SKM-1 (cell line): ENCODE data around the gene VMO1.

ENCODE experiments used
- DNase-seq: peaks from one replicate; lab custom pipeline; 2025; ENCODE audit not compliant: unreplicated experiment; lab: John Stamatoyannopoulos, UW

The VMO1 gene

DNA sequence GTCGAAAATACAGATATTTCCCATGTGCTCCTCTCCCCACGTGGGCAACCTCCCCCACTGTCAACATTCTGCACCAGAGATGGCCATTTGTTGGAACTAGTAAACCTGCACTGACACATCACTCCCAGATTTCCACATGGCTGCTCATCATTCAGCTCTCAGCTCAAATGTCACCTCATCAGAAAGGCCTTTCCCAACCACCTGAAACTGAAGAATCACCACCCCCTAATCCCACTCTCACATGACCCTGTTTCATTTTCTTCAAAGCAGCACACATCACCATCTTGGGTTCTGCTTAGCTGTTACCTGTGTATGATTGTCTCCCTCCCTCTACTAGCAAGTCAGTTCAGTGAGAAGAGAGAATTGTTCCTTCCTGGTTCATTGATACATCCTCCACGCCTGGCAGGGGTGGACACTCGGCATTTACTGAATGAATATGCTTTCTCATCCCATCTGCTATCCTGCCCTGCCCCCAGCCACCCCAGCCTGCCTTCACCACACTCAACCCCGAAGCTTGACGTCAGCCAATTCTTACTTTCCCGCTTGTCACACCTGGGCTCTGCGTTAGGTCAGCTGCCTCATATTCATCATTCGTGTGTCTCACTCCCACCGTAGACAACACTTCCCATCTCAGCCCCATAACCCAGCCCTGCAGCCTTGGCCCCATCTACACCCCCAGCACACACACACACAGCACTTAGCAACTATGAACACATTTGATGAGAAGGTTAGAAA lies 14.5 kb upstream of the VMO1 start:
- DNase-seq: no peak

DNA sequence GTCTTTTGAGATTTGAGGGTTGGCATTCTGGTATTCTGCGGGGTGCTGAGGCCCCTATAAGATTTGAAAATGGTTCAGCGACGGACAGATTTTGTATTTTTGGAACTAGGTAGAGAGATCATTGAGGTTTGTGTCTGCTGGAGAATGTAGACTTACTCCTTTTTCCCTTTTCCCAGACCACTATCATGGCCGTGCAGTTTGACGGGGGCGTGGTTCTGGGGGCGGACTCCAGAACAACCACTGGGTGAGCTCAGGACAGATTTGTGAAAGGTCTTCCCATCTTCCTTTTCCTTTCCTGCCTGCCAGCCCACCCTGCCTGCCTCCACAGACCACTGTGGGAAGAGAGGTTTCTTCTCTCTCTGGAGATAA lies 10.4 kb upstream of the VMO1 start:
- no peak for DNase-seq

GRCh38 chr17:4795168-4795567 lies 9.0 kb upstream of the VMO1 start:
- no peak for DNase-seq

DNA sequence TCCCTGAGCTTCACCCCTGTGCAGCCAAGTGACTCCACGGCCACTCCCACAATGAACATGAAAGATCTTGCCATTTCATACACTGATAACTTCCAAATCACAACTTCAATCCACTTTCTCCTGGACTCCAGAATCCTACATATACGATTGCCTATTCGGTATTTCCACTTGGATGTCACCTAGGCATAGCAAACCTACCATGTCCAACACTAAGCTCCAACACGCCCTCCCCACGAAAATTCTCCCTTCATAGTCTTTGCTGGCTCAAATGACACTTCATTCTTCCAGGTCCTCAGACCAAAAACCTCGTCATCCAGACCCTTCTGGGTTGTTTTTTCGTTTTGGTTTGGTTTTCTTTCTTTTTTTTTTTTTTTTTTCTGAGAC lies 4.5 kb upstream of the VMO1 start:
- no peak for DNase-seq

- DNase-seq: no peak
These were observed 4.0 kb upstream of the VMO1 start for GRCh38 chr17:4789951-4790704.

DNA sequence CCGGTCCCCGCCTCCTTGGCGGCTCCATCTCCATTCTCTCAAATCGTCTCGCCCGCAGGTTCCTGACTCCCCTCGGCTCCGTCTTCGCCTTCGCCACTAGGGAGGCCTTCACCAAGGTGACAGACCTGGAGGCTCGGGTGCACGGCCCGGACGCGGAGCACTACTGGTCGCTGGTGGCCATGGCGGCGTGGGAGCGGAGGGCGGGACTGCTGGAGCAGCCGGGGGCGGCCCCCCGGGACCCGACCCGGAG lies 3.5 kb upstream of the VMO1 start:
- no peak for DNase-seq

- no peak for DNase-seq
These were observed 2.9 kb upstream of the VMO1 start, which contains the start of gene GLTPD2 for GRCh38 chr17:4788807-4789700. Gene GLTPD2, plus strand, starts transcription at chr17:4788964. Its CDS starts 48 bp downstream, at chr17:4789012.

DNA sequence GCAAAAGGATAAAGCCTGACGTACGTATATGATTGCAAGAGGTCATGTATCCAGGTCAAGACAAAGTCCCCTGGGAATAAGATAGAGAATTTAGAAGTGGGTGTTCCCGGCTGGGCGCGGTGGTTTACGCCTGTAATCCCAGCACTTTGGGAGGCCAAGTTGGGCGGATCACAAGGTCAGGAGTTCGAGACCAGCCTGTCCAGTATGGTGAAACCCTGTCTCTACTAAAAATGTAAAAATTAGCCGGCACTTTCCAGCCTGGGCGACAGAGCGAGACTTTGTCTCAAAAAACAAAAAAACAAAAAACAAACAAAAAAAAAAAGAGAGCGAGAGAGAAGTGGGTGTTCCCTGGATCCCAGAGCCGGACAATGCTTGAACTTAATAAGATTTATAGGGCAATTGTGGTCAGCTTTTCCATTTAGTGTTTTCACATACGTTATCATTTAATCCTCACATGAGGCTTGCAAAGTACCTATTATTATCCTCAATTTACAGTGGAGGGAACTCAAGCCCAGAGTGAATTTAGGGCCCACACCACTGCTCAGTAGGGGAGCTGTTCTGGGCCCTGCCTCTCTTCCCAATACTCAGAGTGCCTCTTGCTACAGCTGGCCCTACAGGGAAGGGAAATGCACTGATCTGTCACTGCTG lies 2.1 kb upstream of the VMO1 start:
- DNase-seq: no peak

GRCh38 chr17:4786516-4786915 lies 352 bp upstream of the VMO1 start:
- no peak for DNase-seq

DNA sequence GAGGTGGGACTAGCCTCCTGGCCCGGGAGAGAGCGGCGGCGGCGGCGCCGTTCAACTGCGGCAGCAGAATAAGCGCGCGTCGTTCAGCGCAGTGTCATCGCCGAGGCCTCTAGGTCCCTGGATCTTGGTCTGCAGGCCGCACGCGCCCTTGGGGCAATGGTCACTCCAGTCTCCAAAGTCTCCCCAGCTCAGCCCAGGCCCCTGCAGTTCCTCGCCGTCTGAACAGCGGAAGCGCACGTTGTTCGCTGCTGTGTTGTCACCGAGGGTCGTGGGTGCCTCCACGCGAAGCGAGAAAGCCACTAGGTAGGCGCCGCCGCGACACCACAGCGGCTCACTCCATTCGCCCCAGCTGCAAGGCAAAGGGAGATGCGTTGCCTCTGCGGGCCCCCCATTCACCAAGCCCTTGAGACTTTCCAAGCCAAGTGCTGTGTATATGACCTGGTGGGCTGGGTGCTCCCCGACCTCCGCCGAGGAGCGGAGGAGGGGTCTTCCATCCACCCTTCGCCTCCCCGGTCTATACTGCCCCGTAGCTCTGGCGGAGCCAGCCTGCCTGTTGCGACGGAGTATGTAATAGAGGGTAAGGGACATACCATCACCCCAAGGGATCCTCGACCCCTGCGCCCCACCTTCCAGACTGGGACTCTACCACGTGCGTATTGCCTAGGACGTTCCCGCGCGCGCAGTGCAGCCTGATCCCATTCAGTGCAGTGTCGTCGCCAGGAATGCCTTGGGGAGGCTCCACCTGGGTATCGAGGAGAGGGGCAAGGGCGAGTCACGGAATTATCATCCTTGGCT lies 656 bp downstream of the VMO1 start:
- no peak for DNase-seq

DNA sequence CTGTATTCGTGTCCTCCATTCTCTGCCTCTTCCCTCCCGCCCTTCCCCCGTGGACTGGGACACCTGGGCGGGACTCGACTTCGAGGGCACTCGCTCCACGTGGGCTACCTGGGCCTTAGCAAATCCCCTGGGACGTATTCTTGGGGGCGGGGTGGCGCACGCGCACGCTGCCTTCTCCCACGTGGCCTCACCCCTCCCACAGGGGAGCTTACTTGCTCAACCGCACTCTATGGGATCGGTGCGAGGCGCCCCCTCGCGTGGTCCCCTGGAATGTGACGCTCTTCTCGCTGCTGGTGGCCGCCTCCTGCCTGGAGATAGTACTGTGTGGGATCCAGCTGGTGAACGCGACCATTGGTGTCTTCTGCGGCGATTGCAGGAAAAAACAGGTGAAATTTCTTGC lies 3.5 kb downstream of the VMO1 start:
- no peak for DNase-seq

GRCh38 chr17:4780325-4780955 lies 5.7 kb downstream of the VMO1 start:
- no peak for DNase-seq

GRCh38 chr17:4777969-4778760 lies 8.0 kb downstream of the VMO1 start:
- no peak for DNase-seq

- no peak for DNase-seq
These were observed 13.9 kb downstream of the VMO1 start for GRCh38 chr17:4772235-4772613.

DNA sequence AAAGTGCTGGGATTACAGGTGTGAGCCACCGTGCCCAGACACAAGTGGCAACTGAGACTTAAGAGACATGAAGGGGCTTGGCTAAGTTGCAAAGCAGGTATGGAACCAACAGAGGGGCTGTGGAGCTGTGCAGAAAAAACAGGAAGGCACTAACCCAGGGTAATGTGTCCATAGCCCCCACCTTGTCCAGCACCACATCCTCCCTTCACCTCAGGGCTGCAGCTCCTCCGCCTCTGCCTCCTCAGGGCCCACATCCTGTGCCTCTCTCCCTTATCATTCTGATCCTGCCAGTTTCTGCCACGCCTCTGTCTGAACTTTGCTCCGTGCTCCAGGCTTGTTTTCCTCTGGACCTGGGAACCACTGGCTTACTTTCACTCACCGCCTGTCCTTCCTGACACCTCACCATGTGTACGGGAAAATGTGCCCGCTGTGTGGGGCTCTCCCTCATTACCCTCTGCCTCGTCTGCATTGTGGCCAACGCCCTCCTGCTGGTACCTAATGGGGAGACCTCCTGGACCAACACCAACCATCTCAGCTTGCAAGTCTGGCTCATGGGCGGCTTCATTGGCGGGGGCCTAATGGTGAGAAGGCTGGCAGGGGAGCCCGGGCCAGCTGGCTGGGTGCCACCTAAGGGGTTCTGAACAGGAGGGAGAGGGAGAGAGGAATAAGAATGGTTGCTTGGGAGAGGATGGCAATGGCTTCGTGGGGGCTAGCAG lies 14.5 kb downstream of the VMO1 start, which contains the start of gene TM4SF5:
Gene TM4SF5, plus strand, starts transcription at position 368 of the 716 bp plus-strand sequence. Its CDS starts 37 bp downstream, at position 405.
- no peak for DNase-seq

DNA sequence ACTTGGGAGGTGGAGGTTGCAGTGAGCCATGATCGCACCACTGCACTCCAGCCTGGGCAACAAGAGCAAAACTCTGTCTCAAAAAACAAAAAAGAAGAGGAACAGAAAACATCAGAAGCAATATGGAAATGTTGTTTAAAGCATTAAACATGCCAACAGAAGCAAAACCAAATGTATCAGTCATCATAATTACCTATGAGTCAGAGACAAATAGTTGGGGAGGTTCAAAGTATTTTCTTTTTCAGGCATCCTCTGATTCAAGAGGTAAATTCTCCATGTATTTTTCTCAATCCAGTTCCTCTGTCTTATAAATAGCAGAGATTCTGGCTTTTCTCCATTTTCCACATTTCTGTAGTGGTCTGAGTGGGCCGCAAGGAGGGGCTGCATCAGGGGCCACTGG lies 16.5 kb downstream of the VMO1 start:
- no peak for DNase-seq

- no peak for DNase-seq
These were observed 17.9 kb downstream of the VMO1 start for GRCh38 chr17:4768298-4768697.

DNA sequence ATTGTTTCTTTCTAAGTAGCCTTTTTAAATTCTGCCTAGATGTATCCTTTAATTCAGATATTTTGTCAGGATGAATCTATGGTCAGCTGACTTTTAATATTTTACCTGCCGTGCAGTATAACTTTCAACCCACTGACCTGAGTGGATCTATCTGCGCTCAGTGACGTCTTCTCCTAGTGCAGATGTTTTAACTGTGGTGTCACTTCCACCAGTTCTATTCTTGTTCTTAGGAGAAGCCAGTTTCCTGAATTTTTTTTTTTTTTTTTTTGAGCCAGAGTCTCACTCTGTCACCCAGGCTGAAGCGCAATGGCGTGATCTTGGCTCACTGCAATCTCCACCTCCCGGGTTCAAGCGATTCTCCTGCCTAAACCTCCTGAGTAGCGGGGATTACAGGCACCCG lies 19.4 kb downstream of the VMO1 start:
- DNase-seq: no peak

DNA sequence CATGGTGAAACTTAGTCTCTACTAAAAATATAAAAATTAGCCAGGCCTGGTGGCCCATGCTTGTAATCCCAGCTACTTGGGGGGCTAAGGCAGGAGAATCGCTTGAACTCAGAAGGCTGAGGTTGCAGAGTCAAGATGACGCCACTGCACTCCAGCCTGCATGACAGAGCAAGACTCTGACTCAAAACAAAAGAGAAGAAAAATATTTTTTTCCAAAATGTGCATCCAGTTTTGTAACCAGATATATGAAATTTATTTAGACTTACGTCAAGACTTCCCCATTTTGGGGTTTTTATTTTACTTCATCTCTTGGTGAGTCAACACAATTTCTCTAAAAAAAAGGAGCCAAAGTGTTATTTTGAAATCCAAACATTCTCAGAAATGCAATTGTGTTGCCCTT lies 20.0 kb downstream of the VMO1 start:
- DNase-seq: no peak
